G401 (cell line): ENCODE results near the gene SV2B. TPM values are rescaled to one million over a fixed set of nuclear protein-coding genes. Genes with fewer than 3 reads are reported as not detected.
"Not testable (repeated sequence)": the region's sequence is repeated elsewhere in the genome, so short reads cannot be mapped to it uniquely, and the experiment has no call there.

Source experiments
- DNase-seq: peaks from one replicate; pipeline ENCODE4 v3.0.0-alpha.2; 2015; ENCODE audit warnings: low spot score
- in situ Hi-C: cut with HindIII; loops from 2 replicates; pipeline ENCODE4 v1.10.0; 2016; ENCODE audit warnings: low sequenced_read_pairs, mixed read lengths
- total RNA-seq: library from RNA; depleted of rRNA; stranded (reverse); fragments of >200 nt; shearing (Covaris generic); gene quantifications from 2 replicates; pipeline ENCODE4 v1.2.3, GENCODE V29; 2014; rRNA removed

SV2B gene
- total RNA-seq, 1 experiment from 2014 or later, result not detected

GRCh38 chr15:91335702-91336101, 235.6 kb downstream of the SV2B start:
- DNase-seq, result no peak
- in situ Hi-C loops, result no loop called here

GRCh38 chr15:91336687-91337086, 236.6 kb downstream of the SV2B start:
- no peak for DNase-seq
- in situ Hi-C loops, result no loop called here

- in situ Hi-C loops, result no loop called here
- no peak for DNase-seq
Measured at GRCh38 chr15:91338766-91339165, 238.7 kb downstream of the SV2B start.

- in situ Hi-C loops, result no loop called here
- DNase-seq, result no peak
Measured at GRCh38 chr15:91342097-91342496, 242.0 kb downstream of the SV2B start.

- in situ Hi-C loops, DNase-seq: not testable (repeated sequence)
Measured at GRCh38 chr15:91344912-91345311, 244.9 kb downstream of the SV2B start.

GRCh38 chr15:91345736-91346135, 245.7 kb downstream of the SV2B start:
- in situ Hi-C loops, result no loop called here
- no peak for DNase-seq

GRCh38 chr15:91346259-91346658, 246.2 kb downstream of the SV2B start:
- DNase-seq, result no peak
- in situ Hi-C loops, result no loop called here

- no peak for DNase-seq
- in situ Hi-C loops, result no loop called here
Measured at GRCh38 chr15:91348752-91349500, 248.9 kb downstream of the SV2B start.

Other genes with a start within 250 kb of the SV2B start
- gene FURIN, start 231.7 kb upstream of the SV2B start, total RNA-seq, result 21.8 and 28.9 TPM in 2 replicates
- 0.43 and 0.64 TPM in 2 replicates for gene FES, start 215.8 kb upstream of the SV2B start, total RNA-seq
- 23.8 and 33.4 TPM in 2 replicates for gene MAN2A2, start 197.0 kb upstream of the SV2B start, total RNA-seq
- gene HDDC3, start 167.7 kb upstream of the SV2B start, total RNA-seq, result 10.8 and 17.1 TPM in 2 replicates
- 99.2 and 113 TPM in 2 replicates for gene UNC45A, start 165.0 kb upstream of the SV2B start, total RNA-seq
- 0.14 TPM in 1 of 2 replicates, not detected in the other for gene RCCD1, start 145.4 kb upstream of the SV2B start, total RNA-seq
- gene PRC1, start 105.7 kb upstream of the SV2B start, total RNA-seq, result 138 and 140 TPM in 2 replicates
- 8.9 and 12.8 TPM in 2 replicates for gene VPS33B, start 77.7 kb upstream of the SV2B start, total RNA-seq